ENCODE measurements around the gene CTRB1. TPM values are rescaled to one million over a fixed set of nuclear protein-coding genes. Genes with fewer than 3 reads are reported as not detected.
"Not testable (repeated sequence)": the region's sequence is repeated elsewhere in the genome, so short reads cannot be mapped to it uniquely, and the experiment has no call there.

The CTRB1 gene
- total RNA-seq, 2 donors from 2014 or later: 14,932 to 20,352 TPM

DNA sequence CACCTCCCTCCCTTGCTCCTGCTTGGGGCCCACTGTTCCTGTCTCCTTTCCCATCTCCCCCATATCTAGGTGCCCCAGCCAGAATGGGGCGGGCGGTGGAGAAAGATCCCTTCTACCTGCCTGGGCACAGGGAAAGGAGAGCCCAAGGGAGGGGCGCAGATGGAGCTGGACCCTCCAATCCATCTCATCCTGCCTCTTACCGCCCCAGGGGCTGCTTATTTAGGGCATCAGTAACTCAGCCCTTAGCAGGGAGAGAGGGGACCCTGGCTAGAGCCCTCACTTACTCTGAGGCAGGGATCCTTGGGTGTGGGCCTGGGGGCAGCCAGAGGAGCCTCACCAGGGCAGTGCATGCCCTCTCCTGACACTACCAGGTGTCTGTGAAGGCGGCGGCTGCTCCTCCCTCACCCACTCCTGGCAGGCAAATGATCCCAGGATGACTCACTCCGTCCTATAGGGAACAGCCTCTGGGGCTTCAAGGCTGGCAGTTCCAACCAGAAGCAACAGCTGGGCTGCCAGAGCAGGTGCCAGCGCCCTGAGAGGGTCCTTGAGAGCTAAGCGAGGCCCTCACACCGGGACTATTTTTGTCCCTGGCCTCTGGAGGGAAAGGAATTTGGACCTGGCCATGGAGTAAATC, 49.0 kb downstream of the CTRB1 start:
- ATAC-seq: peak; percentile 65
- DNase-seq: peak; percentile 76 to 95 (median 89)
- Histone ChIP-seq H3K27ac (peak overlapping the region; percentile 59 to 75 (median 64)), H3K4me3 (no peak overlapping the region), H3K9me3 (no peaks in the 10 kb centered on the region), H3K27me3 (no peaks in the 10 kb centered on the region), H3K36me3 (replicated peaks in 1 of 2; ENCODE audit: insufficient read depth in 1 of 2, low read depth in 2 of 2) (no peaks in the 10 kb centered on the region), H3K4me1 (peaks cover 48% of the 10 kb centered on the region)
- intact Hi-C loops (cut with DNase I): no loop called here
- TF ChIP-seq, protein P1, sequence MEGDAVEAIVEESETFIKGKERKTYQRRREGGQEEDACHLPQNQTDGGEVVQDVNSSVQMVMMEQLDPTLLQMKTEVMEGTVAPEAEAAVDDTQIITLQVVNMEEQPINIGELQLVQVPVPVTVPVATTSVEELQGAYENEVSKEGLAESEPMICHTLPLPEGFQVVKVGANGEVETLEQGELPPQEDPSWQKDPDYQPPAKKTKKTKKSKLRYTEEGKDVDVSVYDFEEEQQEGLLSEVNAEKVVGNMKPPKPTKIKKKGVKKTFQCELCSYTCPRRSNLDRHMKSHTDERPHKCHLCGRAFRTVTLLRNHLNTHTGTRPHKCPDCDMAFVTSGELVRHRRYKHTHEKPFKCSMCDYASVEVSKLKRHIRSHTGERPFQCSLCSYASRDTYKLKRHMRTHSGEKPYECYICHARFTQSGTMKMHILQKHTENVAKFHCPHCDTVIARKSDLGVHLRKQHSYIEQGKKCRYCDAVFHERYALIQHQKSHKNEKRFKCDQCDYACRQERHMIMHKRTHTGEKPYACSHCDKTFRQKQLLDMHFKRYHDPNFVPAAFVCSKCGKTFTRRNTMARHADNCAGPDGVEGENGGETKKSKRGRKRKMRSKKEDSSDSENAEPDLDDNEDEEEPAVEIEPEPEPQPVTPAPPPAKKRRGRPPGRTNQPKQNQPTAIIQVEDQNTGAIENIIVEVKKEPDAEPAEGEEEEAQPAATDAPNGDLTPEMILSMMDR (IDR thresholded peaks at IDR 0.05): peak in 1 of 7 experiments; percentile 9
- TF ChIP-seq POLR2A (IDR thresholded peaks at IDR 0.05): peak in 2 of 3 donors; percentile 39 to 46
- 51 to 75% methylated on average over 3 to 10 of the region's 10 CpGs for WGBS, 2 donors

DNA sequence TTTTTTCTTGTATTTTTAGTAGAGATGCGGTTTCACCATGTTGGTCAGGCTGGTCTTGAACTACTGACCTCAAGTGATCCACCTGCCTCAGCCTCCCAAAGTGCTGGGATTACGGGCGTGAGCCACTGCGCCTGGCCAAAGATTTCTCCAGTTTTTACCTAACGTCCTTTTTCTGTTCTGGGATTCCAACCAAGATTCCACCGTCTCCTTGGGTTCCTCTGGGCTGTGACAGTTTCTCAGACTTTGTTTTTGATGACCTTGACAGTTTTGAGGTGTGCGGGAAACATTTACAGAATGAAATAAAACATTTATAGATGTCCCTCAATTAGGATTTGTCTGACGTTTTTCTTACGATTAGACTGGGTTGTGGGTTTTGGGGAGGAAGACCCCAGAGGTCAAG, 50.6 kb downstream of the CTRB1 start:
- H3K4me3 ChIP-seq; DNase-seq; H3K36me3 ChIP-seq (replicated peaks in 1 of 2; ENCODE audit: insufficient read depth in 1 of 2, low read depth in 2 of 2); H3K27me3 ChIP-seq; H3K27ac ChIP-seq; ATAC-seq; H3K9me3 ChIP-seq; intact Hi-C loops (cut with DNase I): not testable (repeated sequence)
- 72% methylated on average over 9 of the region's 9 CpGs for WGBS, 2 donors
- peaks cover 32% of the 10 kb centered on the region for H3K4me1 ChIP-seq

DNA sequence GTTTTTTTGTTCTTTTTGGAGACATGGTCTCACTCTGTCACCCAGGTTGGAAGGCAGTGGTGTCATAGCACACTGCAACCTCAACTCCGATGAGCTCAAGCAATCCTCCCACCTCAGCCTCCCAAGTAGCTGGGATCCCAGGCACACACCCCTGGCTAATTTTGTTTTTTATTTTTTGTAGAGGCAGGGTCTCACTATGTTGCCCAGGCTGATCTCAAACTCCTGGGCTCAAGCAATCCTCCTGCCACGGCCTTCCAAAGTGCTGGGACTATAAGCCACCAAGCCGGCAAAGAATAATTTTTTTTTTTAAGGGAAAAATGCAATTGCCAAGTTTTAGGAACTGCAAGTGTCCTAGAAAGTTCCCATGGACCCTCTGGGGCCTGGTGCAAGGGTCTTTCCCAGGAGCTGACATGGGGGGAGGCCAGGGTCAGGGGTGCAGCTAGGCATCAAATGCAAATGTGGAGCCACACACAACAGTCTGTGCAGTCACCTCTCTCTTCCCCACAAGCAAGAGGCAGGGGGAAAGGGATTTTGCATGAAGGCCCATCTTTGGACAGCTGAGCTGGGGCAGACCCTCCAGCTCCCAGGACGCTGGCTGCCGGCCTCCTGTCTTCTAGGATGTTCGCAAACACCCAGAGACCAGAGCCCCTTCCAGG, 52.8 kb downstream of the CTRB1 start:
- no peak for DNase-seq
- 88 to 97% methylated on average over 3 to 4 of the region's 6 CpGs for WGBS, 2 donors
- Histone ChIP-seq H3K4me1 (peaks cover 19% of the 10 kb centered on the region), H3K9me3 (no peaks in the 10 kb centered on the region), H3K36me3 (replicated peaks in 1 of 2; ENCODE audit: insufficient read depth in 1 of 2, low read depth in 2 of 2) (no peaks in the 10 kb centered on the region), H3K27ac (no peak overlapping the region), H3K4me3 (no peak overlapping the region), H3K27me3 (no peaks in the 10 kb centered on the region)
- TF ChIP-seq, protein P1 (IDR thresholded peaks at IDR 0.05): no peak
- no peak for TF ChIP-seq POLR2A (IDR thresholded peaks at IDR 0.05)
- intact Hi-C loops (cut with DNase I): no loop called here
- ATAC-seq: no peak

DNA sequence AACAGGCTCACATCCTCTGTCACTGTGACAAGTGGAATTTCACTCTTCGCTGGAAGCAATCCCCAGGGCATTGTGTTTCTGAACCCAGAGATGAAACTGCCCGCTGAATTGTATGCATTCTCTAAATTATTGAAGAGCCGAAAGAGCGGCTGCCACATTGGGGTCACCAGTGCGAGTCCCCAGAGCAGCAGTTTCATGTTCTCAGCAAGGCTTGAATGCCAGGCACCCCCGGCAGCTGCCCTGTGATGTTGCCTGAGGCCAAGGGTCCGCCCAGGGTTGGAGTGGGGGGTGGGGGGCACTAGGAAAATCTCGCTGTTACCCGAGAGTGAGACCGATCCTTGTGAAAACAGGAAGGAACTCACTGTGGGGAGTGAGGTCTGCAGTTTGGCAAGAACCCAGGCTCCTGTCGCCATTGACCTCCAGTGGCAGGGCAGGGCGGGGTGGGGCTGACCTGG, 53.3 kb downstream of the CTRB1 start:
- no peaks in the 10 kb centered on the region for H3K27me3 ChIP-seq
- intact Hi-C loops (cut with DNase I): no loop called here
- H3K9me3 ChIP-seq: no peaks in the 10 kb centered on the region
- 58 to 77% methylated on average over 6 to 12 of the region's 12 CpGs for WGBS, 2 donors
- DNase-seq: no peak
- no peak for ATAC-seq
- TF ChIP-seq, protein P1 (IDR thresholded peaks at IDR 0.05): no peak
- TF ChIP-seq POLR2A (IDR thresholded peaks at IDR 0.05): no peak
- H3K4me1 ChIP-seq: peaks cover 13% of the 10 kb centered on the region
- H3K36me3 ChIP-seq (replicated peaks in 1 of 2; ENCODE audit: insufficient read depth in 1 of 2, low read depth in 2 of 2): no peaks in the 10 kb centered on the region
- no peak overlapping the region for H3K4me3 ChIP-seq
- H3K27ac ChIP-seq: no peak overlapping the region

DNA sequence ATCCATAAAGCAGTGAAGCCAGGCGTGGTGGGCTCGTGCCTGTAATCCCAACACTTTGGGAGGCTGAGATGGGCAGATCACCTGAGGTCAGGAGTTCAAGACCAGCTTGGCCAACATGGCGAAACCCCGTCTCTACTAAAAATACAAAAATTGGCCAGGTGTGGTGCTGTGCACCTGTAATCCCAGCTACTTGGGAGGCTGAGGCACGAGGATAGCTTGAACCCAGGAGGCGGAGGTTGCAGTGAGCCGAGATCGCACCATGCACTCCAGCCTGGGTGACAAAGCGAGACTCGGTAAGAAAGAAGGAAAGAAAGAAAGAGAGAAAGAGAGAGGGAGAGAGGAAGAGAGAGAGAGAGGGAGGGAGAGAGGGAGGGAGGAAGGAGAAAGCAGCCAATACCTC, 53.8 kb downstream of the CTRB1 start:
- not testable (repeated sequence) for H3K36me3 ChIP-seq (replicated peaks in 1 of 2; ENCODE audit: insufficient read depth in 1 of 2, low read depth in 2 of 2); H3K27ac ChIP-seq
- 92 to 93% methylated on average over 7 to 10 of the region's 10 CpGs for WGBS, 2 donors

More for the DNA sequence above, 53.8 kb downstream of the CTRB1 start:
- H3K4me3 ChIP-seq; H3K9me3 ChIP-seq; ATAC-seq; H3K27me3 ChIP-seq; intact Hi-C loops (cut with DNase I); DNase-seq; H3K4me1 ChIP-seq: not testable (repeated sequence)
